ENCODE data around the gene SNAI3.

SNAI3 gene

DNA sequence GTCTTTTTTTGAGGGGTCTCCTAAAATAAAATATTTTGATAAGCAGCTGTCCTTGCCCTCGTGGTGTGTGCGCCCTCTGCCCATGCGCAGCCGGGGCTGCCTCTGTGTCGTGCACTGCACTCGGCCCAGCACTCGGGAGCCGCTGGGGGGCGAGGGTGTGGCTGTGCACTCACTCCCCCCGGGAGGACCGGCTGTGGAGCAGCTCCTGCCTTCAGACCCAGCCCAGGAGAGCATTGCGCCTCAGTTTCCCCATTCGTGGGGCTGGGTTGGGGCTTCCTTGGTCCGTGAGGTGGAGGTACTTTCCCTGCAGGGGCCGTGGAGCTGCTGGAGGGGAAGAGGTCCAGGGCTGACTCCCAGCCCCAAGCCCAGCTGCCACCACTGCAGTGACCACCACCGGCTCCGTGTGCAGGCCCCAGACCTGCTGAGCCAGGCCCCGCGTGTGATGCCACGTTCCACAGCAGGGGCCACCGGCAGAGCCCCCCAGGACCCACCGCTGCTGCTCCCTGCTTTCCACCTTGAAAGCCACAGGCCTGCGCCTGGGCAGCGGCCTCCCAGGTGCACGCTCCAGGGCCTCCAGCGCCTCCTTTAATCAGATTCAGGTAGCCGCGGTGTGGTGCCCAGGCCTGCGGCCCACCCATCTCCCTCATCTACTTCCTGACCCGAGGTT lies 54.3 kb downstream of the SNAI3 start:
- Histone ChIP-seq H3K36me3 (ENCODE audit: low read length) (no peaks in the 10 kb centered on the region), H3K4me2 (ENCODE audit: low read depth, low read length, poor library complexity, severe bottlenecking) (no peak overlapping the region), H3K27me3 (ENCODE audit: low read length) (no peaks in the 10 kb centered on the region), H3K9me3 (ENCODE audit: insufficient read depth, low read length) (no peaks in the 10 kb centered on the region), H3F3A (ENCODE audit: insufficient read depth) (peaks cover 14% of the 10 kb centered on the region), H4K20me1 (ENCODE audit: low read depth, low read length) (no peaks in the 10 kb centered on the region), H3K4me3 (ENCODE audit: insufficient read depth, low read length, poor library complexity, severe bottlenecking) (no peak overlapping the region), H3K9me2 (replicated peaks; ENCODE audit: insufficient read depth, low read length) (no peaks in the 10 kb centered on the region), H3K27ac (ENCODE audit: low read depth, low read length) (no peak overlapping the region), H3K9ac (ENCODE audit: low read length) (no peak overlapping the region), H3K79me2 (ENCODE audit: insufficient read depth, low read length) (no peaks in the 10 kb centered on the region), H2AFZ (ENCODE audit: low read depth, low read length, severe bottlenecking) (no peak overlapping the region)
- TF ChIP-seq EZH2phosphoT487 (conservative IDR thresholded peaks at IDR 0.05; ENCODE audit: low read length) = no peak
- TF ChIP-seq, protein P1, sequence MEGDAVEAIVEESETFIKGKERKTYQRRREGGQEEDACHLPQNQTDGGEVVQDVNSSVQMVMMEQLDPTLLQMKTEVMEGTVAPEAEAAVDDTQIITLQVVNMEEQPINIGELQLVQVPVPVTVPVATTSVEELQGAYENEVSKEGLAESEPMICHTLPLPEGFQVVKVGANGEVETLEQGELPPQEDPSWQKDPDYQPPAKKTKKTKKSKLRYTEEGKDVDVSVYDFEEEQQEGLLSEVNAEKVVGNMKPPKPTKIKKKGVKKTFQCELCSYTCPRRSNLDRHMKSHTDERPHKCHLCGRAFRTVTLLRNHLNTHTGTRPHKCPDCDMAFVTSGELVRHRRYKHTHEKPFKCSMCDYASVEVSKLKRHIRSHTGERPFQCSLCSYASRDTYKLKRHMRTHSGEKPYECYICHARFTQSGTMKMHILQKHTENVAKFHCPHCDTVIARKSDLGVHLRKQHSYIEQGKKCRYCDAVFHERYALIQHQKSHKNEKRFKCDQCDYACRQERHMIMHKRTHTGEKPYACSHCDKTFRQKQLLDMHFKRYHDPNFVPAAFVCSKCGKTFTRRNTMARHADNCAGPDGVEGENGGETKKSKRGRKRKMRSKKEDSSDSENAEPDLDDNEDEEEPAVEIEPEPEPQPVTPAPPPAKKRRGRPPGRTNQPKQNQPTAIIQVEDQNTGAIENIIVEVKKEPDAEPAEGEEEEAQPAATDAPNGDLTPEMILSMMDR (IDR thresholded peaks at IDR 0.05; ENCODE audit: insufficient read depth, low read length, poor library complexity, severe bottlenecking) = no peak

DNA sequence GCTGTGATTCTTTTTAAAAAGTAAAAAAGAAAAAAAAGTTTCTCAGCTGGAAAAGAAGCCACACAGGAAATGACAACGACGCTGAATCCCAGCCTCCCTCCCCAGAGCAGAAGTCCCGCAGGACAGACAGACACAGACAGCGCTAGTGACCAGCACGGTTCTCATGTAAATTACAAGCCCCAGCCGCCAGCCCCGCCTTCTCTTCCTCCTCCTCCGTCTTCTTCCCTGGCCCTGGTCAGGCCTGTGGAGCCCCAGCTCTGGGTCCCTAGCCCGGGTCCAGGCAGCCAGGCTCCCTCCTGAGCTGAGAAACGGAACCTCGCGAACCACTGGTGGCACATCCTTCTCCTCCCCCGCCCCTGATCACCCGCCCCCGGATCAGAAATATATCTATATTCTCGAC lies 54.9 kb downstream of the SNAI3 start:
- no peaks in the 10 kb centered on the region for H3K9me3 ChIP-seq (ENCODE audit: insufficient read depth, low read length)
- no peak for TF ChIP-seq EZH2phosphoT487 (conservative IDR thresholded peaks at IDR 0.05; ENCODE audit: low read length)
- TF ChIP-seq, protein P1 (IDR thresholded peaks at IDR 0.05; ENCODE audit: insufficient read depth, low read length, poor library complexity, severe bottlenecking) = no peak
- no peaks in the 10 kb centered on the region for H3K79me2 ChIP-seq (ENCODE audit: insufficient read depth, low read length)
- no peak overlapping the region for H3K4me2 ChIP-seq (ENCODE audit: low read depth, low read length, poor library complexity, severe bottlenecking)
- H3K9ac ChIP-seq (ENCODE audit: low read length) = no peak overlapping the region
- H4K20me1 ChIP-seq (ENCODE audit: low read depth, low read length) = no peaks in the 10 kb centered on the region
- no peak overlapping the region for H3K4me3 ChIP-seq (ENCODE audit: insufficient read depth, low read length, poor library complexity, severe bottlenecking)
- no peaks in the 10 kb centered on the region for H3K27me3 ChIP-seq (ENCODE audit: low read length)
- no peaks in the 10 kb centered on the region for H3K36me3 ChIP-seq (ENCODE audit: low read length)
- no peak overlapping the region for H3K27ac ChIP-seq (ENCODE audit: low read depth, low read length)
- H3K9me2 ChIP-seq (replicated peaks; ENCODE audit: insufficient read depth, low read length) = no peaks in the 10 kb centered on the region
- H3F3A ChIP-seq (ENCODE audit: insufficient read depth) = peaks cover 14% of the 10 kb centered on the region
- H2AFZ ChIP-seq (ENCODE audit: low read depth, low read length, severe bottlenecking) = no peak overlapping the region

DNA sequence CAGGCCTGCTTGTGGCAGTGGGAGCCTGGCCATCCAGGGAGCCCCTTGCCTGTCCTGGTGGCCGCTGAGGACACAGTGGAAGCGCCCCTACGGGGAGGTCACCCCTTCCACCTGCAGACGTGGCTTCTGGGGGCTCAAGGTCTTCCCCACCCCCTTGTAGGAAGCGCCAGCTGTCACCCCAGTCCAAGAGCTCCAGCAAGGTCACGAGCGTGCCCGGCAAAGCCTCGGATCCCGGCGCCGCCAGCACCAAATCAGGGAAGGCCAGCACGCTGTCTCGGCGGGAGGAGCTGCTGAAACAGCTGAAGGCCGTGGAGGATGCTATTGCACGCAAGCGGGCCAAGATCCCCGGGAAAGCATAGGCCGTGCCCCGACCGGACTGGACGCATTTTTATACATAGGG lies 55.4 kb downstream of the SNAI3 start:
- Histone ChIP-seq H3K79me2 (ENCODE audit: insufficient read depth, low read length) (no peaks in the 10 kb centered on the region), H4K20me1 (ENCODE audit: low read depth, low read length) (no peaks in the 10 kb centered on the region), H3F3A (ENCODE audit: insufficient read depth) (peaks cover 14% of the 10 kb centered on the region), H3K4me2 (ENCODE audit: low read depth, low read length, poor library complexity, severe bottlenecking) (no peak overlapping the region), H3K4me3 (ENCODE audit: insufficient read depth, low read length, poor library complexity, severe bottlenecking) (no peak overlapping the region), H3K27ac (ENCODE audit: low read depth, low read length) (no peak overlapping the region), H3K36me3 (ENCODE audit: low read length) (no peaks in the 10 kb centered on the region), H2AFZ (ENCODE audit: low read depth, low read length, severe bottlenecking) (no peak overlapping the region), H3K9me3 (ENCODE audit: insufficient read depth, low read length) (no peaks in the 10 kb centered on the region), H3K27me3 (ENCODE audit: low read length) (no peaks in the 10 kb centered on the region), H3K9ac (ENCODE audit: low read length) (no peak overlapping the region), H3K9me2 (replicated peaks; ENCODE audit: insufficient read depth, low read length) (no peaks in the 10 kb centered on the region)
- no peak for TF ChIP-seq EZH2phosphoT487 (conservative IDR thresholded peaks at IDR 0.05; ENCODE audit: low read length)
- TF ChIP-seq, protein P1 (IDR thresholded peaks at IDR 0.05; ENCODE audit: insufficient read depth, low read length, poor library complexity, severe bottlenecking) = no peak

Measured in SU-DHL-6 (cell line).